AG04450 (cell line): ENCODE results near the gene HIPK1. TPM values are rescaled to one million over a fixed set of nuclear protein-coding genes. Genes with fewer than 3 reads are reported as not detected.

Experiments used
- CTCF ChIA-PET: fragments of 300-600, 350-600 bp; formaldehyde crosslinking; extraction: SDS; loops from one replicate; lab custom pipeline; 2022; ENCODE audit warnings: antibody characterized with exemption, inconsistent platforms; lab: Charles Lee
- POLR2A ChIA-PET: fragments of 350-600 bp; formaldehyde crosslinking; extraction: SDS; loops from one replicate; lab custom pipeline; 2021; ENCODE audit warnings: antibody characterized with exemption, inconsistent platforms; lab: Yijun Ruan, JAX
- DNase-seq: peaks from one replicate; pipeline ENCODE4 v3.0.0-alpha.2; 2011; ENCODE audit warnings: low read depth, low spot score
- H3K27ac ChIP-seq: one replicate; pipeline ENCODE4 v1.5.1; 2012; ENCODE audit warnings: low read depth, low read length, control low read depth
- H3K27me3 ChIP-seq: one replicate; pipeline ENCODE4 v1.6.0; 2012; ENCODE audit warnings: low read length; ENCODE audit not compliant: control insufficient read depth, insufficient read depth
- H3K4me3 ChIP-seq: 2 replicates; pipeline ENCODE4 v1.5.1; 2011; ENCODE audit warnings: mild to moderate bottlenecking, low read depth, low read length, control low read depth
- H3K9me3 ChIP-seq: 2 replicates; pipeline ENCODE4 v1.5.1; 2012; ENCODE audit warnings: low read length; ENCODE audit not compliant: control insufficient read depth, insufficient read depth
- polyA plus RNA-seq: library from polyadenylated mRNA; depleted of rRNA; stranded (reverse); fragments of >200 nt; gene quantifications from 2 replicates; pipeline ENCODE4 v1.2.3, GENCODE V29; 2011
- TF ChIP-seq, protein P1 (sequence below): IDR thresholded peaks from 2 replicates; pipeline ENCODE4 v1.5.1; 2011; ENCODE audit warnings: low read depth, low read length, control low read depth, inconsistent platforms

Gene HIPK1
- polyA plus RNA-seq, 1 experiment = 28.4 TPM

DNA sequence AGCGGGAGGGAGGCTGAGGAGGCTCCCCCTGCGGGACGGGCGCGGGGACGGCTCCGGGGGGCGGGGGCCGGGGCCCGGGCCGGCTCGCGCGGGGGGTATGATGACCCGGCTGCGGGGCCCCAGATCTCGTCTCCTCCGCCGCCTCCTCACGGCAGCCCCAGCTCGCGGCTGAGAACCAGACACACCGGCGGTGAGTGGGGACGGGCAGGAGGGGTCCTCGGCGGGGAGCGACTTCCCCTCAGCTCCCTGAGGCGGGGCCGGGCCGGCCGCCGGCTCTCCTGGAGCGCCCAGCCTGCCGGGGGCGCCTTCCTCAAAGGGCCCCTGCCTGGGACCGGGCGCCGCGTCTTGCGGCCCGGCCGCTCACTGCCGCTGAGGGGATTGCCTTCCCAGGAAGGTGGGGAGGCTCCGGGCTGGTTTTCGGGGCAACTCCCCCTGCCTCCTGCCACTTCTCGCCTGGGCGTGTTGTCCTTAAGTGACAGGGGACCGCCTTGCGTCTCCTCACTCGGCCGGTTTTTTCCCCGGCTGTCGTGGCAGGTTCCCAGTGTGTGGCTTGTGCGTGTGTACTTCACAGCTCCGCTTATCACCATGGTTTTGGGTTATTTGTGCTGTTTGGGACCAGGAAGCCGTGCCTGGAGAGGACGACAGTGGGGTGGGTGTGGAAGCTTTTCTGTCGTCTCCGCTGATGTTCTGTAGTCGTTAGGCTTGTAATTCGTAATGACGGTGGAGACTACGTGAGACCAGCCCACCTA lies 800 bp downstream of the HIPK1 start:
- TF ChIP-seq, protein P1, sequence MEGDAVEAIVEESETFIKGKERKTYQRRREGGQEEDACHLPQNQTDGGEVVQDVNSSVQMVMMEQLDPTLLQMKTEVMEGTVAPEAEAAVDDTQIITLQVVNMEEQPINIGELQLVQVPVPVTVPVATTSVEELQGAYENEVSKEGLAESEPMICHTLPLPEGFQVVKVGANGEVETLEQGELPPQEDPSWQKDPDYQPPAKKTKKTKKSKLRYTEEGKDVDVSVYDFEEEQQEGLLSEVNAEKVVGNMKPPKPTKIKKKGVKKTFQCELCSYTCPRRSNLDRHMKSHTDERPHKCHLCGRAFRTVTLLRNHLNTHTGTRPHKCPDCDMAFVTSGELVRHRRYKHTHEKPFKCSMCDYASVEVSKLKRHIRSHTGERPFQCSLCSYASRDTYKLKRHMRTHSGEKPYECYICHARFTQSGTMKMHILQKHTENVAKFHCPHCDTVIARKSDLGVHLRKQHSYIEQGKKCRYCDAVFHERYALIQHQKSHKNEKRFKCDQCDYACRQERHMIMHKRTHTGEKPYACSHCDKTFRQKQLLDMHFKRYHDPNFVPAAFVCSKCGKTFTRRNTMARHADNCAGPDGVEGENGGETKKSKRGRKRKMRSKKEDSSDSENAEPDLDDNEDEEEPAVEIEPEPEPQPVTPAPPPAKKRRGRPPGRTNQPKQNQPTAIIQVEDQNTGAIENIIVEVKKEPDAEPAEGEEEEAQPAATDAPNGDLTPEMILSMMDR = no peak
- Histone ChIP-seq H3K27ac (peak overlapping the region; percentile 74), H3K4me3 (peak overlapping the region; percentile 98), H3K9me3 (no peaks in the 10 kb centered on the region; the same call in 1 of the 2 replicates), H3K27me3 (no peaks in the 10 kb centered on the region)
- ChIA-PET CTCF (interaction anchor here (0.7 to 5.7 kb wide), 14 partner anchors 17 to 1214 kb away, joined by 3 to 31 read pairs (median 4); partner anchors contain the start of genes AP4B1 and DCLRE1B), POLR2A (interaction anchor here (0.7 to 4.0 kb wide), 9 partner anchors 17 to 118 kb away, joined by 3 to 54 read pairs (median 4); partner anchors contain the start of genes AP4B1, DCLRE1B, OLFML3 and RSBN1)
- no peak for DNase-seq

DNA sequence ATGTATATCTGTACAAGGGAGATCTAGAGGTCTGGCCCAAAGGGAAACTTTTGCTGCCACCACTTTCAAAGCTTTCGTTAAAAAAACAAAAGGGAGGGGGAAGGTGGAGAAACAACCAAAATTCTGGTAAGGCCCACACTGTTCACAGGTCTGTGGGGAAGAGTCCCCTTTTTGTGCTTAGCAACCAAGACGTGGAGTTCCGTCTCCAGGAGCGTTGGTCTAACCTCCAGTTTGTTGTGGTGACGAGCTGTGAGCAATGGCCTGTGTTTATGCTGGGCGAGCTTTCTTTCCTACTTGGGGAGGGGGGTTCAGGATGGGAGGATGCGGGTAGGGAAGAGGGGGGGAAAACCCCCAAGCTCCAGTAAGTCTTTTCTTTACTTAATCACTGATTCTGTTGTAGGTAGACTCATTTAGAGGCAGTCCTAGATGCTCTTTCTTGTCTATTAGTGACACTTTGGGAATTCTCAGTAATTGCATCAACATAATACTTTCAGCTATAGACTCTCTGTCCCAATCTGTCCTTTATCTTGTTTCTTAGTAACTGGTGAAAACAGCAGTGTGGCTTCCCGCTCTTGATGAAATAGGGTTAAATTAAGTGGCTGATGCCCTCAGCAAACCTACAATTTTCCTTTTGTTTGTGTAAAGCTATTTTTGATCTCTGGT lies 1.5 kb downstream of the HIPK1 start:
- no peaks in the 10 kb centered on the region; the same call in 1 of the 2 replicates for H3K9me3 ChIP-seq
- peak overlapping the region; percentile 98 for H3K4me3 ChIP-seq
- no peak for DNase-seq
- H3K27ac ChIP-seq = peak overlapping the region; percentile 74
- H3K27me3 ChIP-seq = no peaks in the 10 kb centered on the region
- TF ChIP-seq, protein P1 = no peak
- ChIA-PET CTCF (interaction anchor here (0.6 to 5.7 kb wide), 15 partner anchors 16 to 1215 kb away, joined by 3 to 31 read pairs (median 5); partner anchors contain the start of genes AP4B1 and DCLRE1B), POLR2A (interaction anchor here (0.7 to 4.0 kb wide), 5 partner anchors 16 to 75 kb away, joined by 3 to 54 read pairs (median 4); partner anchors contain the start of genes AP4B1, DCLRE1B and OLFML3)

DNA sequence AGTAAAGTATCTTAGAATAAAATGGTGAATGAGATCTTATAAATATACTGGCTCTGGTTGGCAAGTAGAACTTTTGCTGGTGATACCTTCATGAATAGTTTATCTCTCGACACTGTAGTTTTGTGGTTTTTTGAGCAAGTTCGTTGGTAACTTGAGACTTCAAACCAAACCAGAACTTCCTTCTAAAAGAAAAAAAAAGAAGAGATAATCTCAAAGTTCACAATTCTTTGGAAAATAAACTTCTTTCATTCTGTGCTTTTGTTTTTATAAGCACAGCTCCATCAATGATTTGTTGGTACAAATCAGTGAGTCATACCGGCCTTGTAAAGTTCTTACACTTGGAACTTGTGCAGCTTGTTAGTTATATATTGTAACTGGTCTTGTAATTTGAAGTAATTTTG lies 2.3 kb downstream of the HIPK1 start:
- TF ChIP-seq, protein P1 = no peak
- peak; percentile 49 for DNase-seq
- ChIA-PET CTCF (interaction anchor here (0.6 to 5.7 kb wide), 8 partner anchors 17 to 1215 kb away, joined by 3 to 31 read pairs (median 7); no protein-coding TSS in a partner anchor), POLR2A (interaction anchor here (0.7 to 4.0 kb wide), 2 partner anchors 27 to 46 kb away, joined by 3 to 54 read pairs; partner anchors contain the start of genes AP4B1 and DCLRE1B)
- Histone ChIP-seq H3K27ac (no peak overlapping the region), H3K9me3 (no peaks in the 10 kb centered on the region; the same call in 1 of the 2 replicates), H3K4me3 (peak overlapping the region; percentile 98), H3K27me3 (no peaks in the 10 kb centered on the region)

DNA sequence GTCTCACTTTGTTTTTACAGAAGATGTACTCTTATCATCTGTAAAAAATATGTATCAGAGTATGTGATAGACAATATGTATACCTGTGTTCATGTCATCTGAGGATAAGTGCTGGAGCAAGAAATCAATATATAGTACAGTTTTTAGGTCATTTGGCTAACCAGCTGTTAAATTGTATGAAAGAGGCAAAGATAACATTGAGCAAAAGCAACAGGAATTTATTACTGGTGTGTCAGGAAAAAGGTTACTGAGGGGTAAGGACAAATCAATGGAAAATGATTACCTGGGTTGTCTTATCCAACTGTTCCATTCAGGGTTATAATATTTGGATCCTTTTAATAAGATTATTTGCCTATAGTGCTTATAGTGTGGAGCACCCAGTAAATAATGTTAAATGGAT lies 4.9 kb downstream of the HIPK1 start:
- ChIA-PET POLR2A (no interaction called here), CTCF (interaction anchor here (0.7 to 1.4 kb wide), 5 partner anchors 14 to 861 kb away, joined by 3 to 4 read pairs (median 3); partner anchors contain the start of genes DCLRE1B and LRIG2)
- no peak overlapping the region for H3K4me3 ChIP-seq
- no peaks in the 10 kb centered on the region; the same call in 1 of the 2 replicates for H3K9me3 ChIP-seq
- no peaks in the 10 kb centered on the region for H3K27me3 ChIP-seq
- TF ChIP-seq, protein P1 = no peak
- no peak for DNase-seq
- no peak overlapping the region for H3K27ac ChIP-seq
